NCI-H2196 treated with DMSO at 0.1 percent for 48 hours (cell line): Measurements from ENCODE around the gene ZNRF3.
"Not testable (repeated sequence)": the region's sequence is repeated elsewhere in the genome, so short reads cannot be mapped to it uniquely, and the experiment has no call there.

Experiments used
- DNase-seq: peaks from one replicate; lab custom pipeline; 2025; ENCODE audit not compliant: unreplicated experiment; lab: John Stamatoyannopoulos, UW

ZNRF3 gene

GRCh38 chr22:28883917-28884746 lies 760 bp downstream of the ZNRF3 start:
- no peak for DNase-seq

- no peak for DNase-seq
These were observed 1.5 kb downstream of the ZNRF3 start for GRCh38 chr22:28884747-28885350.

GRCh38 chr22:28885939-28886338 lies 2.6 kb downstream of the ZNRF3 start:
- no peak for DNase-seq

GRCh38 chr22:28886679-28887078 lies 3.3 kb downstream of the ZNRF3 start:
- not testable (repeated sequence) for DNase-seq

- no peak for DNase-seq
These were observed 4.5 kb downstream of the ZNRF3 start for GRCh38 chr22:28887725-28888459.

GRCh38 chr22:28889478-28890024 lies 6.2 kb downstream of the ZNRF3 start:
- DNase-seq, result no peak

GRCh38 chr22:28891156-28891733 lies 7.9 kb downstream of the ZNRF3 start:
- DNase-seq, result no peak

- DNase-seq, result no peak
These were observed 8.9 kb downstream of the ZNRF3 start for GRCh38 chr22:28892175-28892731.

- no peak for DNase-seq
These were observed 10.4 kb downstream of the ZNRF3 start for GRCh38 chr22:28893810-28894209.

GRCh38 chr22:28894334-28894733 lies 11.0 kb downstream of the ZNRF3 start:
- DNase-seq, result no peak

GRCh38 chr22:28894807-28895206 lies 11.4 kb downstream of the ZNRF3 start:
- DNase-seq, result no peak

- no peak for DNase-seq
These were observed 13.2 kb downstream of the ZNRF3 start for GRCh38 chr22:28896611-28897010.

GRCh38 chr22:28898233-28898629 lies 14.9 kb downstream of the ZNRF3 start:
- no peak for DNase-seq

- no peak for DNase-seq
These were observed 16.0 kb downstream of the ZNRF3 start for GRCh38 chr22:28899199-28899853.

GRCh38 chr22:28900379-28900925 lies 17.1 kb downstream of the ZNRF3 start:
- DNase-seq, result no peak

GRCh38 chr22:28902490-28902889 lies 19.1 kb downstream of the ZNRF3 start:
- no peak for DNase-seq

GRCh38 chr22:28903080-28903479 lies 19.7 kb downstream of the ZNRF3 start:
- DNase-seq, result no peak

- DNase-seq, result no peak
These were observed 20.4 kb downstream of the ZNRF3 start for GRCh38 chr22:28903729-28904128.

GRCh38 chr22:28904211-28904896 lies 21.0 kb downstream of the ZNRF3 start:
- DNase-seq, result no peak
